Measurements from ENCODE around the gene HIPK4. TPM values are rescaled to one million over a fixed set of nuclear protein-coding genes. Genes with fewer than 3 reads are reported as not detected.

The HIPK4 gene
- total and polyA plus RNA-seq, 2 of the 4 experiments (the other 2 are of a cell fraction) = 0.12 to 0.18 TPM

DNA sequence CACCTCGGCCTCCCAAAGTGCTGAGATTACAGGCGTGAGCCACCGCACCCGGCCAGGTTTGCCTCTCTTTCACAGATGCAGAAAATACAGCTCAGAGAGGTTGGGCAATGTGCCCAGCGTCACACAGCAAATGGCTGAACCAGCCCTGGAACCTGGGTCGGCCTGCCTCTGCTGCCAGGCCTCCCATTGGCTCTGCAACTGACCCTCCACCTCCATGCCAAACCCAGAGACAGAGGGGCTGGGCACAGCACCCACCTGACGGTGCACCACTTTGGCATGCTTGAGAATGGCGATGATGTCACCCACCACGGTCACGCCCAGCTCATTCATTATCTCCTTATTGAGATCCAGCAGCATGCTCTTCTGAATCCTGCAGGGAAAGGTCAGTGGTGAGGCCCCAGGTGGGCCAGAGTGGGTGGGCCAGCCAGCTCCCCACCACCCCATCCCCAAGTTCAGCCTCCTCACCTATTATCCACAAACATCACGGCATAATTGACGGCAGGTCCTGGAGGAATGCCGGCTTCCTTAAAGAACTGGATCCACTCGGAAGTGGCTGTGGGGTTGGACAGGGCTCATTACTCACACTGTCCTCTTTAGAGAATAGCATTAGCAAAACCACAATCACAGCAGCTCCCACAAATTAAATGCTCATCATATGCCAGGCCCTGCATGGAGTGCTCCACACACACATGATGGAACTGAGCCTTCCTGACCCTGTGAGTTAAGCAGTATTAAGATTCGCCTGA, 54.0 kb downstream of the HIPK4 start:
- Histone ChIP-seq H3K4me2 (ENCODE audit: low read depth, low read length) (no peak overlapping the region), H3K56ac (ENCODE audit: extremely low read depth, insufficient read depth, low read length) (no peak overlapping the region), H3K9me3 (ENCODE audit: control insufficient read depth, insufficient read depth, low read length) (no peaks in the 10 kb centered on the region), H3K23ac (ENCODE audit: low read depth, low read length) (no peak overlapping the region), H3K4me3 (ENCODE audit: insufficient read depth, low read depth, low read length) (no peak overlapping the region), H4K5ac (ENCODE audit: low read depth, low read length) (no peak overlapping the region), H3K79me1 (ENCODE audit: low read depth in 1 of 2, low read length in 2 of 2) (peaks cover 5 to 31% of the 10 kb centered on the region in 2 experiments; a peak in 3 of 4 replicates), H3K9me1 (ENCODE audit: insufficient read depth, low read length) (no peaks in the 10 kb centered on the region), H2BK20ac (ENCODE audit: low read depth, low read length) (no peak overlapping the region), H3K18ac (ENCODE audit: low read depth, low read length) (no peak overlapping the region), H3K4me1 (ENCODE audit: control insufficient read depth, insufficient read depth, low read length) (no peaks in the 10 kb centered on the region), H2BK5ac (ENCODE audit: low read depth, low read length, poor library complexity, severe bottlenecking) (no peak overlapping the region), H4K8ac (ENCODE audit: low read depth in 2 of 2, low read length in 2 of 2) (no peak overlapping the region), H3K9ac (ENCODE audit: low read depth, low read length) (no peak overlapping the region), H2BK15ac (ENCODE audit: low read depth, low read length) (no peak overlapping the region), H3K14ac (replicated peaks; ENCODE audit: low read depth, low read length) (no peak overlapping the region), H3K4ac (ENCODE audit: low read depth, low read length) (no peak overlapping the region), H4K91ac (ENCODE audit: insufficient read depth, low read depth, low read length) (no peak overlapping the region), H4K20me1 (ENCODE audit: insufficient read depth, low read length) (peaks cover 9% of the 10 kb centered on the region; the same call in 1 of the 2 replicates), H2BK120ac (ENCODE audit: low read depth, low read length) (no peak overlapping the region), H3K27ac (ENCODE audit: insufficient read depth, low read length) (no peak overlapping the region), H2AK9ac (replicated peaks; ENCODE audit: low read depth, low read length, poor library complexity) (no peak overlapping the region), H3K27me3 (ENCODE audit: control insufficient read depth, insufficient read depth, low read length) (no peaks in the 10 kb centered on the region), H2AFZ (replicated peaks; ENCODE audit: low read length, poor library complexity) (no peak overlapping the region), H3K36me3 (ENCODE audit: control insufficient read depth, insufficient read depth, low read length) (peaks cover 27% of the 10 kb centered on the region), H2AK5ac (ENCODE audit: low read depth, low read length) (no peak overlapping the region)
- ATAC-seq (ENCODE audit: low read depth) (no peak), DNase-seq (no peak)
- no TSS peak for BruUV-seq (replicated peaks)
- dilution Hi-C loops (cut with HindIII; ENCODE audit: low sequenced_read_pairs, unreplicated experiment) = no loop called here
- no peak for TF ChIP-seq MAZ (IDR thresholded peaks at IDR 0.05; ENCODE audit: borderline replicate concordance, low read depth, low read length)
- TF ChIP-seq CHD1 (IDR thresholded peaks at IDR 0.05; ENCODE audit: low read depth, low read length) = no peak
- TF ChIP-seq, protein P1, sequence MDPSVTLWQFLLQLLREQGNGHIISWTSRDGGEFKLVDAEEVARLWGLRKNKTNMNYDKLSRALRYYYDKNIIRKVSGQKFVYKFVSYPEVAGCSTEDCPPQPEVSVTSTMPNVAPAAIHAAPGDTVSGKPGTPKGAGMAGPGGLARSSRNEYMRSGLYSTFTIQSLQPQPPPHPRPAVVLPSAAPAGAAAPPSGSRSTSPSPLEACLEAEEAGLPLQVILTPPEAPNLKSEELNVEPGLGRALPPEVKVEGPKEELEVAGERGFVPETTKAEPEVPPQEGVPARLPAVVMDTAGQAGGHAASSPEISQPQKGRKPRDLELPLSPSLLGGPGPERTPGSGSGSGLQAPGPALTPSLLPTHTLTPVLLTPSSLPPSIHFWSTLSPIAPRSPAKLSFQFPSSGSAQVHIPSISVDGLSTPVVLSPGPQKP (IDR thresholded peaks at IDR 0.05; ENCODE audit: borderline replicate concordance, low read depth, low read length) = no peak
- no peak for TF ChIP-seq USF2 (IDR thresholded peaks at IDR 0.05; ENCODE audit: low read depth, low read length)
- TF ChIP-seq NFE2L2 (IDR thresholded peaks at IDR 0.05; ENCODE audit: low read depth, low read length) = no peak
- TF ChIP-seq BHLHE40 (IDR thresholded peaks at IDR 0.05; ENCODE audit: low read depth, low read length) = no peak
- no peak for TF ChIP-seq MAFK (IDR thresholded peaks at IDR 0.05; ENCODE audit: low read depth, low read length)
- TF ChIP-seq FOS (IDR thresholded peaks at IDR 0.05; ENCODE audit: low read depth, low read length) = no peak
- TF ChIP-seq CEBPB (IDR thresholded peaks at IDR 0.05; ENCODE audit: low read depth, low read length) = no peak
- no peak for TF ChIP-seq POLR2A (IDR thresholded peaks at IDR 0.05; ENCODE audit: low read depth, low read length)
- TF ChIP-seq RCOR1 (IDR thresholded peaks at IDR 0.05; ENCODE audit: insufficient replicate concordance, low read length) = no peak
- TF ChIP-seq SMC3 (IDR thresholded peaks at IDR 0.05; ENCODE audit: low read depth, low read length) = no peak
- TF ChIP-seq MXI1 (IDR thresholded peaks at IDR 0.05; ENCODE audit: borderline replicate concordance, low read depth, low read length) = no peak
- in situ Hi-C loops (cut with MboI; ENCODE audit: low sequenced_read_pairs) = no loop called here
- WGBS, 2 experiments (ENCODE audit: extremely low coverage in 2 of 2, insufficient read length in 1 of 2) = 100% methylated on average over 4 of the region's 15 CpGs; no CpG with 5 or more reads in 1 of the 2 experiments
- intact Hi-C loops (cut with micrococcal nuclease) = no loop called here
- POLR2A ChIA-PET (ENCODE audit: unreplicated experiment) = no interaction called here
- CTCF ChIA-PET = no interaction called here

All from IMR-90 (cell line).